Activated naive CD8-positive, alpha-beta T cell treated with anti-CD3 and anti-CD28 coated beads, Interleukin-2, amount 50 U/mL, for 24 hours (primary cell): ENCODE results near the gene ZBTB11.
"Not testable (repeated sequence)": the region's sequence is repeated elsewhere in the genome, so short reads cannot be mapped to it uniquely, and the experiment has no call there.

Experiments used
- ATAC-seq: fragments of 150-1000 bp; cut with Tn5 transposase; one replicate; pipeline ENCODE4 v1.10.0; 2021
- DNase-seq: peaks from one replicate; pipeline ENCODE4 v3.0.0; 2021
- H3K27ac Mint-ChIP-seq: one replicate; pipeline ENCODE4 v1.8.0; 2021; ENCODE audit warnings: mild to moderate bottlenecking, mixed read lengths
- H3K27me3 Mint-ChIP-seq: one replicate; pipeline ENCODE4 v1.8.0; 2021; ENCODE audit warnings: mixed read lengths
- H3K36me3 Mint-ChIP-seq: one replicate; pipeline ENCODE4 v1.8.0; 2021; ENCODE audit warnings: low read depth, mixed read lengths
- H3K4me1 Mint-ChIP-seq: one replicate; pipeline ENCODE4 v1.8.0; 2021; ENCODE audit warnings: mixed read lengths
- H3K4me3 Mint-ChIP-seq: one replicate; pipeline ENCODE4 v1.8.0; 2021; ENCODE audit warnings: mild to moderate bottlenecking, moderate library complexity, mixed read lengths
- H3K9me3 Mint-ChIP-seq: one replicate; pipeline ENCODE4 v1.8.0; 2021; ENCODE audit warnings: mixed read lengths

ZBTB11 gene

GRCh38 chr3:101631098-101631796 lies 45.7 kb downstream of the ZBTB11 start:
- no peak for ATAC-seq
- no peaks in the 10 kb centered on the region for H3K27me3 Mint-ChIP-seq
- no peaks in the 10 kb centered on the region for H3K4me1 Mint-ChIP-seq
- no peak overlapping the region for H3K27ac Mint-ChIP-seq
- H3K36me3 Mint-ChIP-seq: no peaks in the 10 kb centered on the region
- no peak overlapping the region for H3K4me3 Mint-ChIP-seq
- H3K9me3 Mint-ChIP-seq: no peaks in the 10 kb centered on the region
- no peak for DNase-seq

GRCh38 chr3:101629219-101629618 lies 47.7 kb downstream of the ZBTB11 start:
- Mint-ChIP-seq H3K27ac (no peak overlapping the region), H3K27me3 (no peaks in the 10 kb centered on the region), H3K36me3 (no peaks in the 10 kb centered on the region), H3K4me1 (no peaks in the 10 kb centered on the region), H3K9me3 (no peaks in the 10 kb centered on the region), H3K4me3 (no peak overlapping the region)
- no peak for ATAC-seq
- DNase-seq: no peak

DNA sequence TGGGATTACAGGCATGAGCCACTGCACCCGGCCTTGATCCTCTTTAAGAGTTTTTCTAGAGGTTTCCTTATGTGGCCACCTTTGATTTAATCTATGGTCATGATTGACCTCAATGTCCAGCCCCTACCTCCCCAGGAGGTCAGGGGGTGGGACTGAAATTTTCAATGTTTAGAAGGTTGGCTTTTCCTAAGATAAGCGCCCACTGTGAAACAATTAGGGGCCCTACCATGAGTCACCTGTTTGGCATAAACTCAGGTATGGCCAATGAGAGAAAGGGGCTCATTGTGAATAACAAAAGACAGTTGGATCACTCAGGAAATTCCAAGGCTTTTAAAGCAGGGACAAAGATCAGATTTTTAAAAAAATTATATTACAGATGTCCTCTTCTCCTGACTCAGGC lies 51.1 kb downstream of the ZBTB11 start:
- H3K4me3 Mint-ChIP-seq: no peak overlapping the region
- no peak overlapping the region for H3K27ac Mint-ChIP-seq
- no peaks in the 10 kb centered on the region for H3K36me3 Mint-ChIP-seq
- ATAC-seq: no peak
- H3K4me1 Mint-ChIP-seq: no peaks in the 10 kb centered on the region
- H3K27me3 Mint-ChIP-seq: no peaks in the 10 kb centered on the region
- no peak for DNase-seq
- no peaks in the 10 kb centered on the region for H3K9me3 Mint-ChIP-seq

DNA sequence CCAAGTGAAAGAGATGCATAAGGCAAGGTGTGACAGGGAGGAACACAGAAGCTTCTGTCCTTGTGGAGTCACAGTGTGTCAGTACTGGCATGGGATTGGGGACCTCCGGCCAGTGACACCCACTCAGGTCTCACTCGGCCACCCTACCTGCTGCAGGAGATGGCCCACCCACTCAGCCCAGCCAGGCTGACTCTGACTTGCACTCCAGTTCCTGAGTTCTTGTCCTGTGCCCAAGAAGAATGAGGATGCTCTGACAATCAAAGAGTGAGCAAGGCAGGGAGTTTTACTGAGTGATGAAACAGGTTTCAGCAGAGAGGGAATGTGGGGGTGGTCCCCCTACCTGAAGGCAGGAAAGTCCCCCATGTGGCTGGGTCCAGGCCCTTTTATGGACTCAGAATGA lies 52.1 kb downstream of the ZBTB11 start:
- H3K36me3 Mint-ChIP-seq: no peaks in the 10 kb centered on the region
- H3K27me3 Mint-ChIP-seq: no peaks in the 10 kb centered on the region
- no peak for ATAC-seq
- no peak for DNase-seq
- H3K4me3 Mint-ChIP-seq: no peak overlapping the region
- no peak overlapping the region for H3K27ac Mint-ChIP-seq
- no peaks in the 10 kb centered on the region for H3K4me1 Mint-ChIP-seq
- H3K9me3 Mint-ChIP-seq: no peaks in the 10 kb centered on the region

GRCh38 chr3:101623656-101624055 lies 53.3 kb downstream of the ZBTB11 start:
- no peak for DNase-seq
- H3K27me3 Mint-ChIP-seq: no peaks in the 10 kb centered on the region
- H3K4me1 Mint-ChIP-seq: no peaks in the 10 kb centered on the region
- H3K9me3 Mint-ChIP-seq: no peaks in the 10 kb centered on the region
- no peak for ATAC-seq
- H3K27ac Mint-ChIP-seq: no peak overlapping the region
- H3K4me3 Mint-ChIP-seq: no peak overlapping the region
- no peaks in the 10 kb centered on the region for H3K36me3 Mint-ChIP-seq

DNA sequence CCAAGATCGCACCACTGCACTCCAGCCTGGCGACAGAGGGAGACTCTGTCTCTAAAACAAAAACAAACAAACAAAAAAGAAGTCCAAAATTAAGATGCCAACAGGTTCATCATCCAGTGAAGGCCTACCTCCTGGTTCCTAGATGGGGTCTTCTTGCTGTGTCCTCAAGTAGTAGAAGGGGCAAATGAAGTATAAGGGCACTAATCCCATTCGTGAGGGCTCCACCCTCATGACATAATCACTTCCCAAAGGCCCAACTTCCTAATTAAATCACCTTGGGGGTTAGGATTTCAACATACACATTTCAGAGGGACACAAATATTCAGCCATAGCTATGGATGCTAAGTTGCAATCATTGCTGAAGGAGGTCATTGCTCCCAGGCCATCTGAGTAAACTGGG lies 57.2 kb downstream of the ZBTB11 start:
- Mint-ChIP-seq H3K4me1 (no peaks in the 10 kb centered on the region), H3K36me3 (no peaks in the 10 kb centered on the region), H3K27ac (no peak overlapping the region), H3K9me3 (no peaks in the 10 kb centered on the region), H3K4me3 (no peak overlapping the region), H3K27me3 (no peaks in the 10 kb centered on the region)
- ATAC-seq (no peak), DNase-seq (no peak)

- Mint-ChIP-seq H3K27me3 (no peaks in the 10 kb centered on the region), H3K9me3 (no peaks in the 10 kb centered on the region), H3K4me3 (no peak overlapping the region), H3K4me1 (no peaks in the 10 kb centered on the region), H3K36me3 (no peaks in the 10 kb centered on the region), H3K27ac (no peak overlapping the region)
- no peak for DNase-seq
- no peak for ATAC-seq
Observed at GRCh38 chr3:101618726-101619125, 58.2 kb downstream of the ZBTB11 start.

- DNase-seq (no peak), ATAC-seq (no peak)
- Mint-ChIP-seq H3K36me3 (no peaks in the 10 kb centered on the region), H3K27me3 (no peaks in the 10 kb centered on the region), H3K27ac (no peak overlapping the region), H3K9me3 (no peaks in the 10 kb centered on the region), H3K4me1 (no peaks in the 10 kb centered on the region), H3K4me3 (no peak overlapping the region)
Observed at GRCh38 chr3:101617478-101617877, 59.5 kb downstream of the ZBTB11 start.

GRCh38 chr3:101615525-101615924 lies 61.4 kb downstream of the ZBTB11 start:
- no peak overlapping the region for H3K27ac Mint-ChIP-seq
- H3K27me3 Mint-ChIP-seq: no peaks in the 10 kb centered on the region

GRCh38 chr3:101613014-101613413 lies 63.9 kb downstream of the ZBTB11 start:
- H3K27ac Mint-ChIP-seq, ATAC-seq, H3K36me3 Mint-ChIP-seq, H3K4me3 Mint-ChIP-seq, DNase-seq, H3K9me3 Mint-ChIP-seq, H3K27me3 Mint-ChIP-seq, H3K4me1 Mint-ChIP-seq: not testable (repeated sequence)

More at GRCh38 chr3:101615525-101615924, 61.4 kb downstream of the ZBTB11 start:
- H3K4me3 Mint-ChIP-seq: no peak overlapping the region
- ATAC-seq (no peak), DNase-seq (no peak)
- H3K36me3 Mint-ChIP-seq: no peaks in the 10 kb centered on the region
- H3K9me3 Mint-ChIP-seq: no peaks in the 10 kb centered on the region
- no peaks in the 10 kb centered on the region for H3K4me1 Mint-ChIP-seq

DNA sequence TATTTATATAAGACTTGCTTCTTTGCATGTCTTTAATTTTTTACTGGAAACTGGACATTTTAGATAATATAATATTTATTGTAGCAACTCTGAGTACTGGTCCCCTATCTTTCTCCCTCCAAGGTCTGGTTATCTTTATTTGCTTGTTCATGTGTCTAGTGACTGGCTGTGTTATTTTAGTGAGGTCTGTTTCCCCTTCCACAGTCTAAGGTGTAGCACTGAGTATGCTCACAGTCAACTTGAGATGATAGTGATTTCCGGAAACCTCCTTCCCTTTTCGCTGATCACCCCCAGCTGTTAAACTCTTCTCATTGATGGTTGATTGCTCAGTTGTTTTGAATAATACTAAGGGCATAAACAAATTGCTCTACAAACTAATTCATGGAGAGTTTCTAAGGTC lies 65.9 kb downstream of the ZBTB11 start:
- H3K4me1 Mint-ChIP-seq: no peaks in the 10 kb centered on the region
- no peak overlapping the region for H3K27ac Mint-ChIP-seq
- no peaks in the 10 kb centered on the region for H3K9me3 Mint-ChIP-seq
- no peak overlapping the region for H3K4me3 Mint-ChIP-seq
- DNase-seq (no peak), ATAC-seq (no peak)
- no peaks in the 10 kb centered on the region for H3K27me3 Mint-ChIP-seq
- H3K36me3 Mint-ChIP-seq: no peaks in the 10 kb centered on the region

DNA sequence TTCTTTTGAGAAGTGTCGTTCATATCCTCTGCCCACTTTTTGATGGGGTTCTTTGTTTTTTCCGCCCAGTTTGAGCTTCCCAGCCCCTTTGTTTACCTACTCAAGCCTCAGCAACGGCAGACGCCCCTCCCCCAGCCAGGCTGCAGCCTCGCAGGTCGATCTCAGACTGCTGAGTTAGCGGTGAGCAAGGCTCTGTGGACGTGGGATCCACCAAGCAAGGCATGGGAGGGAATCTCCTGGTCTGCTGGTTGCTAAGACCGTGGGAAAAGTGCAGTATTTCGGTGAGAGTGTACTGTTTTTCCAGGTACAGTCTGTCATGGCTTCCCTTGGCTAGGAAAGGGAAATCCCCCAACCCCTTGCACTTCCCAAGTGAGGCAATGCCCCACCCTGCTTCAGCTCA lies 71.5 kb downstream of the ZBTB11 start:
- not testable (repeated sequence) for H3K9me3 Mint-ChIP-seq, H3K4me1 Mint-ChIP-seq, DNase-seq, H3K36me3 Mint-ChIP-seq, H3K4me3 Mint-ChIP-seq, H3K27me3 Mint-ChIP-seq, ATAC-seq, H3K27ac Mint-ChIP-seq

DNA sequence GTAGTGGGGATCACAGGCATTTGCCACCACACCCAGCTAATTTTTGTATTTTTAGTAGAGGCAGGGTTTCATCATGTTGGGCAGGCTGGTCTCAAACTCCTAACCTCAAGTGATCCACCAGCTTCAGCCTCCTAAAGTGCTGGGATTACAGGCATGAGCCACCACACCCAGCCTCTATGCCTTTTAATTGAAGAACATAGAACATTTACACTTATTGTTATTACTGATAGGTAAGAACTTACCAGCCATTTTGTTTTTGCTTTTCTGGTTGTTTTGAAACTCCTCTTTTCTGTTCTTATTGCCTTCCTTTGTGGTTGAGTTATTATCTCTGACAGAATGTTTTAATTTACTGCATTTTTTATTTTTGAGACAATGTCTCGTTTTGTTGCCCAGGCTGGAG lies 73.7 kb downstream of the ZBTB11 start:
- no peaks in the 10 kb centered on the region for H3K9me3 Mint-ChIP-seq
- DNase-seq: no peak
- no peak overlapping the region for H3K4me3 Mint-ChIP-seq
- H3K27me3 Mint-ChIP-seq: no peaks in the 10 kb centered on the region
- no peak for ATAC-seq
- peaks cover 3% of the 10 kb centered on the region for H3K36me3 Mint-ChIP-seq
- no peaks in the 10 kb centered on the region for H3K4me1 Mint-ChIP-seq
- no peak overlapping the region for H3K27ac Mint-ChIP-seq

GRCh38 chr3:101602731-101603130 lies 74.2 kb downstream of the ZBTB11 start:
- Mint-ChIP-seq H3K27ac (no peak overlapping the region), H3K36me3 (peaks cover 3% of the 10 kb centered on the region)
- ATAC-seq: no peak

More at GRCh38 chr3:101602731-101603130, 74.2 kb downstream of the ZBTB11 start:
- H3K4me3 Mint-ChIP-seq: no peak overlapping the region
- DNase-seq: no peak
- no peaks in the 10 kb centered on the region for H3K4me1 Mint-ChIP-seq
- H3K27me3 Mint-ChIP-seq: no peaks in the 10 kb centered on the region
- no peaks in the 10 kb centered on the region for H3K9me3 Mint-ChIP-seq
